ENCODE measurements around the gene COL20A1.

DNA sequence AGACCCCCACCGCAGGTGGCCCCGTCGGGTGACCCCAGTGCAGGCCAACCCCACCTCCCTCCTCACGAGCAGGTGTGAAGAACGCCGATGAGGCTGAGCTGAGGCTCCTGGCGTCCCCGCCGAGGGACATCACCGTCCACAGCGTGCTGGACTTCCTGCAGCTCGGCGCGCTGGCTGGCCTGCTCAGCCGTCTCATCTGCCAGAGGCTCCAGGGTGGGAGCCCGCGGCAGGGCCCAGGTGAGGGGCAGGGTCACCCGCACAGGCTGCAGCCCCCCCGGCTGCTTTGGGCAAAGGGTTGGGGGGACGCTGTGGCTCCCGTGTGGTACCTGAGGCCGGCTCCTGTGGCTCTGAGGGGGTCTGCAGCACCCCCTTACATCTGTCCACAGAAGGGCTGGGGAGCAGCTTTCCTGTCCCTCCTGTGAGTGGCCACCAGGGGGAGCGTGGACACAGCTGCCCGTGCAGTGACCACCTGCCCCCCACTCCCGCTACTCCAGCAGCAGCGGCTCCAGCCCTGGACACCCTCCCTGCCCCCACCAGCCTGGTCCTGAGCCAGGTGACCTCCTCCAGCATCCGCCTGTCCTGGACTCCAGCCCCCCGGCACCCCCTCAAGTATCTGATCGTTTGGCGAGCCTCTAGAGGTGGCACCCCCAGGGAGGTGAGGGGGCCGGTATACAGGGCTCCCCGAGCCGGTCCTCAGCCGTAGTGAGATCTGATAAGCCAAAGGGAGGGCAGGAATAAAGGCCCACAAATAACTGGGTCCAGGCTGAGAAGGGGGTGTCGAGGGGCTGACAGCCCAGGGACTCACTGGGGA lies 16.5 kb downstream of the COL20A1 start:
- TF ChIP-seq, protein P1, sequence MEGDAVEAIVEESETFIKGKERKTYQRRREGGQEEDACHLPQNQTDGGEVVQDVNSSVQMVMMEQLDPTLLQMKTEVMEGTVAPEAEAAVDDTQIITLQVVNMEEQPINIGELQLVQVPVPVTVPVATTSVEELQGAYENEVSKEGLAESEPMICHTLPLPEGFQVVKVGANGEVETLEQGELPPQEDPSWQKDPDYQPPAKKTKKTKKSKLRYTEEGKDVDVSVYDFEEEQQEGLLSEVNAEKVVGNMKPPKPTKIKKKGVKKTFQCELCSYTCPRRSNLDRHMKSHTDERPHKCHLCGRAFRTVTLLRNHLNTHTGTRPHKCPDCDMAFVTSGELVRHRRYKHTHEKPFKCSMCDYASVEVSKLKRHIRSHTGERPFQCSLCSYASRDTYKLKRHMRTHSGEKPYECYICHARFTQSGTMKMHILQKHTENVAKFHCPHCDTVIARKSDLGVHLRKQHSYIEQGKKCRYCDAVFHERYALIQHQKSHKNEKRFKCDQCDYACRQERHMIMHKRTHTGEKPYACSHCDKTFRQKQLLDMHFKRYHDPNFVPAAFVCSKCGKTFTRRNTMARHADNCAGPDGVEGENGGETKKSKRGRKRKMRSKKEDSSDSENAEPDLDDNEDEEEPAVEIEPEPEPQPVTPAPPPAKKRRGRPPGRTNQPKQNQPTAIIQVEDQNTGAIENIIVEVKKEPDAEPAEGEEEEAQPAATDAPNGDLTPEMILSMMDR (conservative IDR thresholded peaks at IDR 0.05 in 1 of 2, IDR thresholded peaks at IDR 0.05 in 1 of 2; ENCODE audit: low read depth in 1 of 2, low read length in 2 of 2), result peak; percentile 65 to 80
- no peak for TF ChIP-seq EZH2 (IDR thresholded peaks at IDR 0.05; ENCODE audit: low read length, missing control alignments)

Data from fibroblast of lung (primary cell).